Prostate gland (tissue), 2 donors: ENCODE results near the gene AZI2.

ENCODE experiments used
- CTCF ChIP-seq, 4 experiments: fragments of 200-600 bp in 2 of 4; fragments of 450-650 bp in 2 of 4; sonication (generic) in 2 of 4; IDR thresholded peaks; 1 replicate in 3 of 4; 2 replicates in 1 of 4; pipeline ENCODE4 v1.5.1; 2016 to 2019; ENCODE audit warnings: antibody characterized with exemption in 4 of 4, mild to moderate bottlenecking in 2 of 4, moderate library complexity in 2 of 4
- POLR2AphosphoS5 ChIP-seq: sonication (generic); formaldehyde crosslinking; IDR thresholded peaks from one replicate; pipeline ENCODE4 v1.6.1; 2017; ENCODE audit warnings: antibody characterized with exemption

GRCh38 chr3:28294667-28295413 lies 53.8 kb downstream of the AZI2 start:
- TF ChIP-seq POLR2AphosphoS5 (no peak), CTCF (IDR thresholded peaks at IDR 0.05) (no peak)
